Thyroid gland (tissue), 4 donors: ENCODE data around the gene TAF6.
"Not testable (repeated sequence)": the region's sequence is repeated elsewhere in the genome, so short reads cannot be mapped to it uniquely, and the experiment has no call there.

Source experiments
- CTCF ChIP-seq, 6 experiments: fragments of 200-600 bp in 3 of 6; fragments of 450-650 bp in 3 of 6; sonication (generic) in 3 of 6; IDR thresholded peaks; one replicate each; pipeline ENCODE4 v1.5.1; 2016 to 2019; ENCODE audit warnings: antibody characterized with exemption in 6 of 6, mild to moderate bottlenecking in 2 of 6, inconsistent platforms in 1 of 6, moderate library complexity in 1 of 6
- POLR2A ChIP-seq, 2 donors: fragments of 450-650 bp; IDR thresholded peaks; one replicate each; pipeline ENCODE4 v1.6.1; 2017; ENCODE audit warnings: antibody characterized with exemption in 2 of 2, mild to moderate bottlenecking in 2 of 2, moderate library complexity in 1 of 2

- TF ChIP-seq CTCF, POLR2A (IDR thresholded peaks at IDR 0.05): not testable (repeated sequence)
These were observed 11.1 kb upstream of the TAF6 start for GRCh38 chr7:100130220-100130607.
